ENCODE data around the gene PCYT1A. TPM values are rescaled to one million over a fixed set of nuclear protein-coding genes. Genes with fewer than 3 reads are reported as not detected.

Gene PCYT1A
- total RNA-seq, 4 donors from 2014 or later = 59.5 to 80.4 (median 73.1) TPM

GRCh38 chr3:196194542-196194915 is 93.0 kb downstream of the PCYT1A start:
- Histone ChIP-seq H3K27ac (no peak overlapping the region), H3K36me3 (no peaks in the 10 kb centered on the region), H3K4me1 (no peaks in the 10 kb centered on the region), H3K9me3 (no peaks in the 10 kb centered on the region), H3K27me3 (no peaks in the 10 kb centered on the region), H3K4me3 (replicated peaks in 1 of 3) (no peak overlapping the region)
- DNase-seq = no peak
- no peak for TF ChIP-seq CTCF (IDR thresholded peaks at IDR 0.05)
- TF ChIP-seq POLR2A (IDR thresholded peaks at IDR 0.05) = no peak
- intact Hi-C loops (cut with DNase I) = no loop called here
- 88 to 94% methylated on average over 5 of the region's 5 CpGs for WGBS, 2 donors

- 71 to 80% methylated on average over 8 to 12 of the region's 13 CpGs for WGBS, 2 donors
- Histone ChIP-seq H3K27me3 (no peaks in the 10 kb centered on the region), H3K27ac (no peak overlapping the region), H3K4me3 (replicated peaks in 1 of 3) (no peak overlapping the region), H3K9me3 (no peaks in the 10 kb centered on the region), H3K4me1 (no peaks in the 10 kb centered on the region), H3K36me3 (no peaks in the 10 kb centered on the region)
- DNase-seq = no peak
- TF ChIP-seq CTCF (IDR thresholded peaks at IDR 0.05) (no peak), POLR2A (IDR thresholded peaks at IDR 0.05) (no peak)
- intact Hi-C loops (cut with DNase I) = no loop called here
These were observed 93.6 kb downstream of the PCYT1A start for GRCh38 chr3:196193736-196194541.

- intact Hi-C loops (cut with DNase I) = no loop called here
- Histone ChIP-seq H3K27me3 (no peaks in the 10 kb centered on the region), H3K4me3 (replicated peaks in 1 of 3) (no peak overlapping the region), H3K36me3 (no peaks in the 10 kb centered on the region), H3K4me1 (no peaks in the 10 kb centered on the region), H3K9me3 (no peaks in the 10 kb centered on the region), H3K27ac (no peak overlapping the region)
- WGBS, 2 donors = 75 to 83% methylated on average over 15 of the region's 15 CpGs
- no peak for DNase-seq
- TF ChIP-seq CTCF (IDR thresholded peaks at IDR 0.05) (no peak), POLR2A (IDR thresholded peaks at IDR 0.05) (no peak)
These were observed 94.3 kb downstream of the PCYT1A start for GRCh38 chr3:196193133-196193735.

- H3K9me3 ChIP-seq = no peaks in the 10 kb centered on the region
- no peaks in the 10 kb centered on the region for H3K36me3 ChIP-seq
- intact Hi-C loops (cut with DNase I) = no loop called here
- no peak overlapping the region for H3K4me3 ChIP-seq (replicated peaks in 1 of 3)
- no peak for DNase-seq
- H3K27ac ChIP-seq = no peak overlapping the region
- no peak for TF ChIP-seq CTCF (IDR thresholded peaks at IDR 0.05)
- no peak for TF ChIP-seq POLR2A (IDR thresholded peaks at IDR 0.05)
- 67% methylated on average over 14 of the region's 14 CpGs for WGBS, 2 donors
- no peaks in the 10 kb centered on the region for H3K27me3 ChIP-seq
- no peaks in the 10 kb centered on the region for H3K4me1 ChIP-seq
These were observed 94.9 kb downstream of the PCYT1A start for GRCh38 chr3:196192524-196193051.

GRCh38 chr3:196192036-196192523 is 95.4 kb downstream of the PCYT1A start:
- no peak for TF ChIP-seq CTCF (IDR thresholded peaks at IDR 0.05)
- no peak for TF ChIP-seq POLR2A (IDR thresholded peaks at IDR 0.05)
- Histone ChIP-seq H3K36me3 (no peaks in the 10 kb centered on the region), H3K4me3 (replicated peaks in 1 of 3) (no peak overlapping the region), H3K9me3 (no peaks in the 10 kb centered on the region), H3K27me3 (no peaks in the 10 kb centered on the region), H3K27ac (no peak overlapping the region), H3K4me1 (no peaks in the 10 kb centered on the region)
- DNase-seq = no peak
- intact Hi-C loops (cut with DNase I) = no loop called here
- WGBS, 2 donors = 74 to 80% methylated on average over 8 to 11 of the region's 11 CpGs
